GM18502 (cell line): Measurements from ENCODE around the gene ZNF618.
"Not testable (repeated sequence)": the region's sequence is repeated elsewhere in the genome, so short reads cannot be mapped to it uniquely, and the experiment has no call there.

Source experiments
- ATAC-seq: cut with Tn5 transposase; IDR thresholded peaks from one replicate; pipeline ENCODE4 v1.9.1; 2021; ENCODE audit warnings: mild to moderate bottlenecking; ENCODE audit not compliant: unreplicated experiment, poor library complexity

Gene ZNF618

GRCh38 chr9:114072184-114073140, 196.4 kb downstream of the ZNF618 start:
- ATAC-seq, result no peak

DNA sequence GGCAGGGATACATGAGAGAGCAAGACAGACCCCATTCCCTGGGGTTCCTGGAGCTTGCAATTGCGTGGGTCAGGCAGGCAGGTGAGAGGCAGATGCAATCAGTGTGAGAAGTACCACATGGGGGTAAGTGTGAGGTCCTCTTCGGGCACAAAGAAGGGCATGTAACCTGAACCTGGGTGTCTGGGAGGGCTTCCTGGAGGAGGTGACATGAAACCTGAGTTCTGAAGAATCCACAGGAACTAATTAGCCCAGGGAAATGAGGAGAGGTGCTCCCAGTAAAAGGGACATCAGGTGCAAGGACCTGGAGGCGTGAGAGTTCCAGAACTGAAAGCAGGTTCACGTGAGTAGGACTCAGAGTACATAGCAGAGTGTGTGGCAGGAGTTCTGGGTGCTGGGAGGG, 199.5 kb downstream of the ZNF618 start:
- no peak for ATAC-seq

DNA sequence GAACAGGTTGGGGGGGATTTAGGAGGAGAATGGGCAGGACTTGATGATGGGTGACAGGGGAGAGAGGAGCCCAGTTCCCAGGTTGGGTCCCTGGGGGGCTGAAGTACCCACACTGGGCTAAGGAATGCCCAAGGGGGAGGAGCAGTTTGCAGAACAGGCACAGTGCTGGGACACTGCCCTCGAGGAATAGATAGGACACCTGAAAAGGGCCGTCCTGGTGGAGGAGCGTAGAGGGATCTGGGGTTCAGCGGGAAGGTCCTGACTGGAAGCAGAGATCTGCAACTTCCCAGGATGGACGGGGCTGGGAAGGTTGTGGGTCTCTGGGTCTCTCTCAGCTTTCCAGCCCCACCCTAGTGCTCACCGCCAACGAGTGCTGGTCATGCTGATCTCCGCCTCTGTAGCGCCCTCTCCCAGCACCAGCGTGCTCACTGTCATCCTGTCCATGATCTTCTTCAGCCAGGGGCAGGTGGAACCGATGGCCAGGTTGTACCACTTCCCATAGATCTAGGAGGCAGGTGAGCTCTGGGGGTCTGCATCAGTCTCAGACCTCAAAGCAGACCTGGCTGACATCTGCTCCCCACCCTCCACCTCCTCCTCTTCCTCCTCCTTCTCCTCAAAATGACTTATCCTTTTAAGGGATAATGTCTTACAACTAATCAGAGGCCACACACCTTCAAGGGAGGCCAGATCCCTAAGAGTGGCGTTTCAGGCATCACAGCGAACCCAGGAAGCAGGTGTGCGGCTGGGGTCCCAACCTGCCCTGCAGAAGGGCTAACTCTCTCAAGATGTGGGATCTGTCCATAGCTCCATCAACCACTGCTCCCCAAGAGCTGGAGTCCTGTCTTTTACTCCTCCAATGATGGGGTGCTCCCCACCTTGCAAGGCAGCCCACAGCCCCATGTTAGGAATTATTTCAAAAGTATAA, 200.4 kb downstream of the ZNF618 start:
- ATAC-seq, result no peak

DNA sequence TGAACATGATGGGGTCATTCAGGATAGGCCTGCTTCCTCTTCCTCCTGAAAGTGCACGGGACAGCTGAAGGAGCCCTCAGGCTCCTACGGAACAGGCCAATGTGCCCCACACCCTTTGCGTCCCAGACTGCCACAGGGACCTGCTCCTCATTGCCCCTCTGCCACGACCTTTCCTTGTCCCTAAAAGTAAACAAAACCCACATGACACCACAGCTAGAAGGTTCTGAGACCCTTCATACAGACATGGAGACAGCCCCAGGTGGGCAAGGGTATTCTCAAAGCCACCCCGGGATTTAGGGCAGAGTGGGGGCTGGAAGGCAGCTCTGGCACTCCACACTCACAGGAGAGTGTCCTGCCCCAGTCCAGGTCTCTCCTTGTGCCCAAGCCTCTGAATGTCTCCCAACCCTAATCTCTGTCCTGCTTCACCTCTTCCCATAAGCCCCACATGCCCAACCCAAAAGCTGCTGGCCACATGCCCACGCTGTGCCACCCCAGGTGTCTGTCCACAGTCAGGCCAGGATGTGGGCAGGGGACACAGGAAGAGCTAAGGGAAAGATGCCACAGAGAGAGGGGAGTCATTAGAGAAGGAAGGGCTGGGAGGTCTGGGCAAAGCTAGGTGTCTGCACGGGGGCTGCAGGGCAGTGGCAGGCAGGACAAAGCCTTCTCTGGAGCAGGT, 201.2 kb downstream of the ZNF618 start:
- no peak for ATAC-seq

DNA sequence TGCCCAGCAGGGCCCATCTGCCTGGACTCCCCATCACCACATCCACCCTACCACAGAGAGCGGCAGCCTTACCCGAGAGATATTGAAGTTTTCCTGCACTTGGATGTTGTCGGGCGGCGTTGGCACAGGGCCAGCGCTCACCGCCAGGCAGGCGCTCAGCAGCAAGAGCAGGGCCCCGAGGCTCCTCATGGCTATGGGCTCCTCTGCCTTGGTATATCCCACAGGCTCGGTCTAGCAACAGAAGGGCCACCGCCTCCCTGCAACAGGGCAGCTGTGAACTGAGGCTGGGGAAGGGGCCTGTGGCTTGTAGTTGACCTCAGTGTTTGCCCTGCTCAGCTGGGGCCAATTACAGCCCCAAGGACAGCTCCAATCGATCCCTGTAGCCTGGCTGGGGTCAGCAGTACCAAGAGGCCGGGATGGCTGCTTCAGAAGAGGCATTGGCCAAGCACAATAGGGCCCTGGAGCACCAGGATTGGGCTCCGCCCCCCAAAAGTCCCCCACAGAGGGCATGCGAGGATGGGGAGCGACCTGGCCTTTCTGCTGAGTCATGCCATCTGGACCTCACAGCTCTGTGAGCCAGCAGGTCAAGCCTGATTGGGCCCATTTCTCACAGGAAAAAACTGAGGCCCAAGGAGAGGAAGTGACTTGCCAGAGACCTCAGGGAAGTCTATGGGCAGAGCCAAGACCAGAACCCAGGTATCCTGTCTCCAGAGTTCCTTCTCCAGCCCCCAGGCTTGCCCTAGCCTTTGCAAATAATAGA, 202.1 kb downstream of the ZNF618 start, which contains the start of gene AMBP:
Gene AMBP, minus strand, starts transcription at position 280 of the 760 bp plus-strand sequence. Its CDS starts 91 bp downstream, at position 189.
- ATAC-seq, result no peak

DNA sequence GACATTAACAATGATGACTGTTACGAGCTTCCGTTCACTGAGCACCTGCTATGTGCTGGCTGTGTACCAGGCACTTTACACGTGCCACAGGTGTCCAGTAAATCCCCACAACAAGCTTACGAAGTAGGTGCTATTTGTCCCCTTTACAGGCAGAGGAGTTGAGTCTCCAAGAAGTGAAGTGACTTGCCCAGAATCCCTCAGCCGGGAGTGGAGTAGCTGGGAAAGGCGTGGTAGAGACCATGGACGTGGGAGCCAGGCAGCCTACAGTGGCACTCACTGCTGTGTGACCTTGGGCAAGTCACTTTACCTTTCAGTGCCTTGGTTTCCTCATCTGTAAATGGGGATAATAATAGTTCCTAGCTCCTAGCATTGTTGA, 202.7 kb downstream of the ZNF618 start:
- ATAC-seq, result no peak

GRCh38 chr9:114080195-114080772, 204.2 kb downstream of the ZNF618 start:
- ATAC-seq, result no peak

DNA sequence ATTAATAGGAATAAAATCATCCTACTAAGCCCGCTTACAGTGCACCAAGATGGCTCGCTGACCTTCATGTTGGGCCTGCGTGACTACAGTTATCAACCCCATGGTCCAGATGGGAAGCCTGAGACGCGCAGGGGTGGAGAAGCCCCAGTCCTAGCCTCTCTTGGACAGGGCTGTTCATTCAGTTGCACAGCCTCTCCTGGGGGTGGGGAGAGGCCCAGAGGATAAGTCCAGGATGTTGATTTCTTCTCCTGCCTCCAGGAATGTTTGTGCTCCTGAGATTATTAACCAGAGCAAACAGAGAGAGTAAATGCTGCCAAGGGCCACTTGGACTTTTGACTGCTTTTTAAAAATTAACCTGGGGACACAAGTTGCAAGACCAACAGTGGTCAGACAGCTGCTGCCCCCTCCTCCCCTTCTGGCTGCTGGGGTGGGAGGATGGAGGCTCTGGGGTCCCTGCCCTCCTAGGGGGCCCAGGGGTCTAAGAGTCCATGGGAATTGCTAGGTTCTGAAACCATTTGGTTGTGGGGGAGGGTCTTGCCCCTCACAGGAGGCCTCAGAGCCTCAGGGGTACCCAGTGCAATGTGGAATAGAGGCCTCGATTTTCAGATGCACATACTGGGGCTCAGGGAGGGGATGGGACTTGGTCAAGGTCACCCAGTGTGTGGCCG, 204.8 kb downstream of the ZNF618 start:
- ATAC-seq, result no peak

- ATAC-seq, result no peak
Observed at GRCh38 chr9:114081441-114082016, 205.4 kb downstream of the ZNF618 start.

DNA sequence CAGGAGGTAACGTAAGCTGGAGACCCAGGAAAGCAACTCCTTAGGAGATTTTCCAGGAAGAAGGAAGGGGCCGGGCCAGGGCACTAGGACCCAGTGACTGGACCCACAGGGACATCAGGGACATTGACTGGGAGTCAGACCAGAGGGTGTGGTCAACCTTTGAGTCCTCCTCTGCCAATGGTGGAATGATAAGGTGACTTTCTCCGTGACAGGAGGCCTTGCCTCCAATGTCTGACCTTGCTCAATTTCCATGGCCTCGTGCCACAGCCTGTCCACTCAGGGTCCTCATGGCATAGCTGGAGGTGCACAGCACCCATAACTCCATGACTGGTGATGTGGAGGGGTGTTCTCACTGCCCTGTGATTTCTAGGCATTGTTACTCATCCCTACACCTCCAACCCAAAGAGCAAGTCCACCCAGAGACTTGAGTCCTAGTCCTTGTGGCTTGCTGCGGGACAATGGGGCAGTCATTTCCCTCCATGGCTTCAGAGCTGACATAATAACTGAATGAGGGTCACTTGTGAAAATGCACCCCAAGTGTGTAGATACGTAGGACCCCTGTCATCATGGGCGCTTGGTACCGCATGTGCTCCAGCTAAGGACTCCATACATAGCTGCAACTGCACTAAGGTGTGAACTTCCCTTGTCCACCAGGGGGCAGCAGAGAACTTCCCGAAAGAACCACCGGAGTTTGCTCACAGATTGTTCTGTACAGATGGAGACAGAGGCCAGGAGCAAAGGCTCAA, 206.1 kb downstream of the ZNF618 start:
- ATAC-seq, result peak; percentile 75

DNA sequence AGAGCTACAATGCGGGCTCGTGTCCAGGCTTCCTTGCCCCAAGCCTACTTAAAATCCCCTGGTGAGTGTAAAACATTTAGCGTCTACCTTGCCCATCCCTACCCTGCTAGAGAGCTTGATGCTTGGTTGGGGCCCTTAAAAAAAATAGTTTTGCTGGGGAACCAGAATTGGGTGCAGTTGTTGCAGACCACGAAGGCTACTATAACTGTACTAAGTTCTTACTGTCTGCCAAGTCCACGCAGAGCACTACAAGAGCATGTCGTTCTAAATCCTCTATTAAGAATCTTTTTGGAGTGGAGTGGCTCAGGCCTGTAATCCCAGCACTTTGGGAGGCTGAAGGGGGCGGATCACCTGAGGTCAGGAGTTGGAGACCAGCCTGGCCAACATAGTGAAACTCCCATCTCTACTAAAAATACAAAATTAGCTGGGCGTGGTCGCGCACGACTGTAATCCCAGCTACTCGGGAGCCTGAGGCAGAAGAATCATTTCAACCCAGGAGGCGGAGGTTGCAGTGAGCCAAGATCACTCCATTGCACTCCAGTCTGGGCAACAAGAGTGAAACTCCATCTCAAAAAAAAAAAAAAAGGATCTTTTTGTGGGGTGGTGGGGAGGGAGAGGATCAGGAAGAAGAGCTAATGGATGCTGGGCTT, 206.8 kb downstream of the ZNF618 start:
- not testable (repeated sequence) for ATAC-seq

GRCh38 chr9:114083666-114084065, 207.6 kb downstream of the ZNF618 start:
- ATAC-seq, result no peak

GRCh38 chr9:114084282-114085073, 208.4 kb downstream of the ZNF618 start:
- ATAC-seq, result no peak

DNA sequence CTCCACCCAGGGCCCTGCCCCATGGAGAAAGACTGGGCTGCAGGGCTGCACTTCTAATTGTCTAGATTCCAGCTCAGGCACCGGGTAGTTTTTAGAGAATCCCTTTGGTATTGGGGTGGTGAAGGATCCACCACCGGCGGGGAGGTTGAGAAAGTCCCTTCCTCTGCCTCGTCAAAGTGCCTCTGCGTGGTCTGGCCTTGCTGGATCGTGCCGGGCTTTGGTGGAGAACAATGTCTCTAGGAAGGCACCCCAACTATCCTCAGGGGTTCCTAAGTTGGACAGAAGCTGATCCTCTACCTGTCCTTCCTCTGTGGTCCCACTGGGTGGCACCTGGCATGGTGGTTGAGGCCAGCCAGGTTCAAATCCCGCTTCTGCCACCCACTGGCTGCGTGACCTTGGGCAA, 209.3 kb downstream of the ZNF618 start:
- no peak for ATAC-seq

DNA sequence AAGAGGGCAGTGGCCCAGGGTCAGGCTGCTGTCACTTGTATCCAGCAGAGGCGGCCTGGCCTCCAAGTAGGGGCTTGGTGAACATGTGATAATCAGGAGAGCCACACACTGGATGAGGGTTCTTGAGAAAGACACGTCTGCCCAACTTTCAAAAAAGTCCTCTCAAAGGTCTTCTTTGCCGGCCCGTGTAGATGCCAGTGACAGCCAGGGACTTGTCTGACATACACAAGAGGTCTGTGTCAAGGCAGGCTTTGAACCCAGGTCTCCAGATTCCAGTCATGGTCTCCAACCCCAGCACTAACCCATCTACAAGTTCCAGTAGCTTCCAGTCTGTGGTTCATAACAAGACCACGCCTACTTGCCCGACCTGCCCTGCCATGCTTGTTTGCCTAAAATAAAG, 209.9 kb downstream of the ZNF618 start:
- ATAC-seq, result no peak

GRCh38 chr9:114086607-114087006, 210.5 kb downstream of the ZNF618 start:
- ATAC-seq, result no peak

DNA sequence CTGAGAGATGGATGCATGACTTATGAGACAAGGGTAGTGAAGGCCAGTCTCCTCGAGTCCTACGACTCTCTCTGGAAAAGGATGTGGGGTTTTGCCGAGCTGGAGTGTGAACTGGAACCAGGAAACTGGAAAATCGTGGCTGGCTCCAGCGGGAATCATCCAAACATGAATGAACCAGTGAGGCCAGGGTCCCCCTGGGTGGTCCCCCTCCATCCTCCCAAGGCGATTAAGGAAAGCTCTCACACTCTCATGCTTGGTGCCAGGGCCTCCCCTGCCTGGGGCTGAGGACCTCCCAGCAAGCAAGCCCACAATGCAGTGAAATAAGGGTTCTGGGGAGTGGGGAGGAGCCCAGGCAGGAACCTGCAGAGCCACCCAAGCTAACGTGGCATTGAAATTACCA, 211.6 kb downstream of the ZNF618 start:
- ATAC-seq, result no peak
